HepG2 (cell line): ENCODE measurements around the gene RAP1A. TPM values are rescaled to one million over a fixed set of nuclear protein-coding genes. Genes with fewer than 3 reads are reported as not detected.

Source experiments
- HBP1 ChIP-seq: IDR thresholded peaks from 2 replicates; pipeline ENCODE4 v1.6.1; 2016; ENCODE audit warnings: low read depth, control low read depth
- HNRNPK ChIP-seq: fragments of 200-400 bp; formaldehyde crosslinking; IDR thresholded peaks from 2 replicates; pipeline ENCODE4 v1.6.1; 2018; ENCODE audit warnings: low read length, low read depth, moderate library complexity, mild to moderate bottlenecking; ENCODE audit not compliant: poor library complexity, severe bottlenecking
- KLF12 ChIP-seq: sonication (generic); formaldehyde crosslinking; IDR thresholded peaks from 2 replicates; pipeline ENCODE4 v1.4.0; 2020; ENCODE audit warnings: missing genetic modification reagents, borderline replicate concordance
- KMT2B ChIP-seq: IDR thresholded peaks from 2 replicates; pipeline ENCODE4 v1.6.1; 2016; ENCODE audit warnings: missing genetic modification reagents, missing compliant biosample characterization
- MED1 ChIP-seq: sonication (generic); formaldehyde crosslinking; IDR thresholded peaks from 2 replicates; pipeline ENCODE4 v1.4.0; 2020; ENCODE audit warnings: missing genetic modification reagents
- NR1H2 ChIP-seq: sonication (generic); formaldehyde crosslinking; IDR thresholded peaks from 2 replicates; pipeline ENCODE4 v1.8.1; 2022; ENCODE audit warnings: low read depth, missing genetic modification reagents, borderline replicate concordance
- RFX3 ChIP-seq: IDR thresholded peaks from 2 replicates; pipeline ENCODE4 v1.6.1; 2016; ENCODE audit warnings: missing biosample characterization, missing genetic modification reagents
- SKI ChIP-seq: fragments of 450-650 bp; IDR thresholded peaks from one replicate; pipeline ENCODE4 v1.6.1; 2018; ENCODE audit warnings: mild to moderate bottlenecking; ENCODE audit not compliant: partially characterized antibody
- YEATS4 ChIP-seq: sonication (generic); formaldehyde crosslinking; IDR thresholded peaks from 2 replicates; pipeline ENCODE4 v1.4.0; 2020; ENCODE audit warnings: missing genetic modification reagents, borderline replicate concordance
- ZNF251 ChIP-seq: sonication (generic); formaldehyde crosslinking; IDR thresholded peaks from 2 replicates; pipeline ENCODE4 v1.9.0; 2021; ENCODE audit warnings: mild to moderate bottlenecking, missing genetic modification reagents
- ZNF383 ChIP-seq: sonication (generic); formaldehyde crosslinking; IDR thresholded peaks from 2 replicates; pipeline ENCODE4 v1.4.0; 2020; ENCODE audit warnings: missing genetic modification reagents, mild to moderate bottlenecking, borderline replicate concordance
- ZNF512B ChIP-seq: sonication (generic); formaldehyde crosslinking; IDR thresholded peaks from 2 replicates; pipeline ENCODE4 v1.5.1; 2020; ENCODE audit warnings: missing genetic modification reagents, mild to moderate bottlenecking, borderline replicate concordance
- ZNF556 ChIP-seq: sonication (generic); formaldehyde crosslinking; IDR thresholded peaks from 2 replicates; pipeline ENCODE4 v1.4.0; 2020; ENCODE audit warnings: mild to moderate bottlenecking, missing genetic modification reagents, borderline replicate concordance
- ZNF569 ChIP-seq: sonication (generic); formaldehyde crosslinking; IDR thresholded peaks from 2 replicates; pipeline ENCODE4 v1.5.0; 2020; ENCODE audit warnings: mild to moderate bottlenecking, missing genetic modification reagents, moderate library complexity, borderline replicate concordance
- ZNF883 ChIP-seq: sonication (generic); formaldehyde crosslinking; IDR thresholded peaks from 2 replicates; pipeline ENCODE4 v1.5.1; 2020; ENCODE audit warnings: mild to moderate bottlenecking, missing genetic modification reagents; ENCODE audit errors: not compliant biosample characterization
- polyA plus RNA-seq, 8 experiments: library from polyadenylated mRNA; depleted of rRNA in 3 of 8; stranded (reverse) in 7 of 8; unstranded in 1 of 8; fragments of >200 nt; fragmentation: Illumina TruSeq in 4 of 8; extraction: Trizol in 4 of 8; gene quantifications; 2 replicates each; pipeline versions ENCODE4 v1.2.1 to v1.2.3, GENCODE V29; 2011 to 2016; ENCODE audit warnings: low read depth in 4 of 8, missing spikeins in 1 of 8, mixed read lengths in 1 of 8; ENCODE audit not compliant: insufficient read depth in 1 of 8
- total RNA-seq, 5 experiments: library from RNA; depleted of rRNA; stranded (reverse); fragments of >200 nt; fragmentation: Illumina TruSeq; extraction: Trizol; gene quantifications; 2 replicates each; pipeline ENCODE4 v1.2.3, GENCODE V29; 2016; ENCODE audit warnings: low read depth in 1 of 5
- TF ChIP-seq, protein P1 (sequence below): sonication (generic); formaldehyde crosslinking; IDR thresholded peaks from 2 replicates; pipeline ENCODE4 v1.4.0; 2020; ENCODE audit warnings: missing genetic modification reagents, mild to moderate bottlenecking, borderline replicate concordance
- TF ChIP-seq, protein P2 (sequence below): sonication (generic); formaldehyde crosslinking; IDR thresholded peaks from 2 replicates; pipeline ENCODE4 v1.5.0; 2020; ENCODE audit warnings: mild to moderate bottlenecking, missing genetic modification reagents

Gene RAP1A
- total and polyA plus RNA-seq, 2 of the 13 experiments (the other 11 are each of a cell fraction or from before 2014, with no cell fraction given), result 19.0 to 20.7 TPM

DNA sequence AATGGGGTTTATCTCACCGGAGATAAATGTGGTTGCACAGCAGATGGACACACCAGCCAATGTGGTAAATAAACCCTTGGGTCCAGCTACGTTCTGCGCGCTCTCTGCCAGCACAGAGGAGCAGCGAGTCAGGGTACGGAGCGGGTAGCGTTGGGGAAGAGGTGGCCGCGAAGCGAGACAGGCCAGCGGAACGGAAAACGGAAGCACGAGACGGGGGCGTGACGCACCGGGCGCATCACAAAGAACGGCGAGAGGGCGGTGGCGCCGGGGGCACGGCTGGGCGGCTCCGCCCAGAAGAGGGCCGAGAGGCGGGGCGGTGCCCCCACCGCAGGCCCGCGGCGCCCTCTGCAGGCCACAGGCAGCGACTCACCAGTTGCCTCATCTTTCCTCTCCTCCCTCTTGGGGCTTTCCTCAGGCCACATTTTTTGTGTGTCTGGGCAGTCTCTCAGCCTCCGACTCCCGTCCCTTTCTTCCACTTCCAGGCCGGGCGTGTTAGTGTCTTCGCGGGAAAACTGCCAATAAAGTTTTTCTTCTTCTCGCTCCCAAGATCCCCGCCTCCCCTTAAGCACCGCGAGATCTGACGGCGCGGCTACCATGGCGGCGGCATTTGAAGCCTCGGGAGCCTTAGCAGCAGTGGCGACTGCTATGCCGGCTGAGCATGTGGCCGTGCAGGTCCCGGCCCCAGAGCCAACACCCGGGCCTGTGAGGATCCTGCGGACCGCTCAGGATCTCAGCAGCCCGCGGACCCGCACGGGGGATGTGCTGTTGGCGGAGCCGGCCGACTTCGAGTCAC is 135.9 kb downstream of the RAP1A start, which contains the start of gene DDX20 (continued):
- peak; percentile 56 for TF ChIP-seq MED1 (CRISPR knock-in tag)
- peak; percentile 96 for TF ChIP-seq KLF12 (CRISPR knock-in tag)
- TF ChIP-seq HBP1, result peak; percentile 75; the same call in 1 of the 2 replicates
- peak; percentile 61 for TF ChIP-seq SKI
- TF ChIP-seq ZNF512B (CRISPR knock-in tag), result no peak
- TF ChIP-seq NR1H2 (CRISPR knock-in tag), result no peak
- no peak for TF ChIP-seq HNRNPK
- TF ChIP-seq ZNF556 (CRISPR knock-in tag), result peak; percentile 86; the same call in 1 of the 2 replicates
- no peak for TF ChIP-seq ZNF383 (CRISPR knock-in tag)
- no peak for TF ChIP-seq ZNF251 (CRISPR knock-in tag)
- TF ChIP-seq, protein P1, sequence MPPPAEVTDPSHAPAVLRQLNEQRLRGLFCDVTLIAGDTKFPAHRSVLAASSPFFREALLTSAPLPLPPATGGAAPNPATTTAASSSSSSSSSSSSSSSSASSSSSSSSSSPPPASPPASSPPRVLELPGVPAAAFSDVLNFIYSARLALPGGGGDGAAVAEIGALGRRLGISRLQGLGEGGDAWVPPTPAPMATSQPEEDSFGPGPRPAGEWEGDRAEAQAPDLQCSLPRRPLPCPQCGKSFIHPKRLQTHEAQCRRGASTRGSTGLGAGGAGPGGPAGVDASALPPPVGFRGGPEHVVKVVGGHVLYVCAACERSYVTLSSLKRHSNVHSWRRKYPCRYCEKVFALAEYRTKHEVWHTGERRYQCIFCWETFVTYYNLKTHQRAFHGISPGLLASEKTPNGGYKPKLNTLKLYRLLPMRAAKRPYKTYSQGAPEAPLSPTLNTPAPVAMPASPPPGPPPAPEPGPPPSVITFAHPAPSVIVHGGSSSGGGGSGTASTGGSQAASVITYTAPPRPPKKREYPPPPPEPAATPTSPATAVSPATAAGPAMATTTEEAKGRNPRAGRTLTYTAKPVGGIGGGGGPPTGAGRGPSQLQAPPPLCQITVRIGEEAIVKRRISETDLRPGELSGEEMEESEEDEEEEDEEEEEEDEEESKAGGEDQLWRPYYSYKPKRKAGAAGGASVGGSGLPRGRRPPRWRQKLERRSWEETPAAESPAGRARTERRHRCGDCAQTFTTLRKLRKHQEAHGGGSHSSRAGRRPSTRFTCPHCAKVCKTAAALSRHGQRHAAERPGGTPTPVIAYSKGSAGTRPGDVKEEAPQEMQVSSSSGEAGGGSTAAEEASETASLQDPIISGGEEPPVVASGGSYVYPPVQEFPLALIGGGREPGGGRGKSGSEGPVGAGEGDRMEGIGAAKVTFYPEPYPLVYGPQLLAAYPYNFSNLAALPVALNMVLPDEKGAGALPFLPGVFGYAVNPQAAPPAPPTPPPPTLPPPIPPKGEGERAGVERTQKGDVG (CRISPR knock-in tag), result no peak
- peak; percentile 97 for TF ChIP-seq KMT2B (CRISPR knock-in tag)
- peak; percentile 42 for TF ChIP-seq ZNF883 (CRISPR knock-in tag)
- TF ChIP-seq, protein P2, sequence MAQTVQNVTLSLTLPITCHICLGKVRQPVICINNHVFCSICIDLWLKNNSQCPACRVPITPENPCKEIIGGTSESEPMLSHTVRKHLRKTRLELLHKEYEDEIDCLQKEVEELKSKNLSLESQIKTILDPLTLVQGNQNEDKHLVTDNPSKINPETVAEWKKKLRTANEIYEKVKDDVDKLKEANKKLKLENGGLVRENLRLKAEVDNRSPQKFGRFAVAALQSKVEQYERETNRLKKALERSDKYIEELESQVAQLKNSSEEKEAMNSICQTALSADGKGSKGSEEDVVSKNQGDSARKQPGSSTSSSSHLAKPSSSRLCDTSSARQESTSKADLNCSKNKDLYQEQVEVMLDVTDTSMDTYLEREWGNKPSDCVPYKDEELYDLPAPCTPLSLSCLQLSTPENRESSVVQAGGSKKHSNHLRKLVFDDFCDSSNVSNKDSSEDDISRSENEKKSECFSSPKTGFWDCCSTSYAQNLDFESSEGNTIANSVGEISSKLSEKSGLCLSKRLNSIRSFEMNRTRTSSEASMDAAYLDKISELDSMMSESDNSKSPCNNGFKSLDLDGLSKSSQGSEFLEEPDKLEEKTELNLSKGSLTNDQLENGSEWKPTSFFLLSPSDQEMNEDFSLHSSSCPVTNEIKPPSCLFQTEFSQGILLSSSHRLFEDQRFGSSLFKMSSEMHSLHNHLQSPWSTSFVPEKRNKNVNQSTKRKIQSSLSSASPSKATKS, result no peak
- TF ChIP-seq RFX3 (CRISPR knock-in tag), result no peak
- TF ChIP-seq YEATS4 (CRISPR knock-in tag), result peak; percentile 72
- no peak for TF ChIP-seq ZNF569 (CRISPR knock-in tag)
